Measurements from ENCODE around the gene IGFL4.

Gene IGFL4

DNA sequence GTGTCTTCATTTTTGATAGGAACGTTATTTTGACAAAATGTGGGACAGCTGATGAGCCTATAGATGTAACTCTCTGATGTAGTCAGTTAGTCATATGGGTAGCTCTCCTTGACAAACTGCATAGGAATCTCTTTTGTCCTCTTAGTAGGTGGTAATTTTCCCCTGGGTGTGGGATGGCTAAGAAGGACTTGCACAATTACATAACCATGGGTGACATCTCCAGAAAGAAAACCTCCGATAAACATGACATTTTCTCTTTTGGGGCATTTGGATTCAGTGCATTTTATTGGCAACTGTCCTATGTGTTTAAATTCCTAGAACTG is 41.9 kb upstream of the IGFL4 start:
- ATAC-seq (ENCODE audit: low read depth): peak; percentile 59; the same call in 2 of the 3 replicates
- Histone ChIP-seq H3K27me3 (ENCODE audit: insufficient read depth, poor library complexity, severe bottlenecking) (no peaks in the 10 kb centered on the region), H3K36me3 (ENCODE audit: low read depth) (no peaks in the 10 kb centered on the region), H3K4me3 (ENCODE audit: severe bottlenecking) (no peak overlapping the region), H3K9me3 (ENCODE audit: severe bottlenecking) (peaks cover 8% of the 10 kb centered on the region), H3K27ac (ENCODE audit: poor library complexity, severe bottlenecking) (no peak overlapping the region), H3K4me1 (ENCODE audit: insufficient read depth, poor library complexity, severe bottlenecking) (peaks cover 4% of the 10 kb centered on the region)
- TF ChIP-seq, protein P1, sequence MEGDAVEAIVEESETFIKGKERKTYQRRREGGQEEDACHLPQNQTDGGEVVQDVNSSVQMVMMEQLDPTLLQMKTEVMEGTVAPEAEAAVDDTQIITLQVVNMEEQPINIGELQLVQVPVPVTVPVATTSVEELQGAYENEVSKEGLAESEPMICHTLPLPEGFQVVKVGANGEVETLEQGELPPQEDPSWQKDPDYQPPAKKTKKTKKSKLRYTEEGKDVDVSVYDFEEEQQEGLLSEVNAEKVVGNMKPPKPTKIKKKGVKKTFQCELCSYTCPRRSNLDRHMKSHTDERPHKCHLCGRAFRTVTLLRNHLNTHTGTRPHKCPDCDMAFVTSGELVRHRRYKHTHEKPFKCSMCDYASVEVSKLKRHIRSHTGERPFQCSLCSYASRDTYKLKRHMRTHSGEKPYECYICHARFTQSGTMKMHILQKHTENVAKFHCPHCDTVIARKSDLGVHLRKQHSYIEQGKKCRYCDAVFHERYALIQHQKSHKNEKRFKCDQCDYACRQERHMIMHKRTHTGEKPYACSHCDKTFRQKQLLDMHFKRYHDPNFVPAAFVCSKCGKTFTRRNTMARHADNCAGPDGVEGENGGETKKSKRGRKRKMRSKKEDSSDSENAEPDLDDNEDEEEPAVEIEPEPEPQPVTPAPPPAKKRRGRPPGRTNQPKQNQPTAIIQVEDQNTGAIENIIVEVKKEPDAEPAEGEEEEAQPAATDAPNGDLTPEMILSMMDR (IDR thresholded peaks at IDR 0.05; ENCODE audit: poor library complexity, severe bottlenecking): peak; percentile 0
- DNase-seq (ENCODE audit: low spot score): no peak

DNA sequence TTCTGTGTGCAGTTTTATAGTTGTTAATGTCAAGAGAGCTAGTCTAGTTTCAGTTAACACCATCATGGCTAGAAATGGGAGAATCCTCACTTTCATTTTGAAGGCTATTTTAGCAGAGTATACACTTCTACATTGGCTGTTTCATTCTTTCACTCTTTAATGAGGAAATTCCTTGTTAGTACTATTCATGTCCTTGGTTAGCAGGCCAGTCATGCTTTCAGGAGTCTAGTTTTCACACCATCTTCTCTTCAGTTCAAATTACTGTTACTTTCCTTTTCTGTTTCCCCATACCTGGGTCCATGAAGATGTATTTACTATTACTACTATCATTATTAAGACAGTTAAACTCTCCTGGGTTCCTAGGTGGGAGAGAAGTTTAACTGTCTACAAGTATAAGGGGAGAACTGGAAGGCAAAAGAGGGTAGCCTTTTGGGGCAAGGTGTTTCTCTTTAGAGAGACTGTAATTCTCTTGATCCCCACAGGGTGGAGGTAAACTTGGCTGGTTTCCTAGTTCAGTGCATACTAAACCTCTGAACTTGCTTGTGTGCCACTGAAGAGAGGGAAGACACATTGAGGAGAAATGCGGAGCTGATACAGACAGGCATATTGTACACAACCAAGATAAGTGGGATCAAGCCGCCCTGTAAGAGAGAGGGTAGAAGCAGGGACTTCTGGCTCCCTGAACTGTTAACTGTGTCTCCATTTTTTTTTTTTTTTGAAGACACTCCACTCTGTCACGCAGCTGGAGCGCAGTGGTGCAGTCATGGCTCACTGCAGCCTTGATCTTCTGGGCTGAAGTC is 41.3 kb upstream of the IGFL4 start:
- TF ChIP-seq, protein P1 (IDR thresholded peaks at IDR 0.05; ENCODE audit: poor library complexity, severe bottlenecking): peak; percentile 72

DNA sequence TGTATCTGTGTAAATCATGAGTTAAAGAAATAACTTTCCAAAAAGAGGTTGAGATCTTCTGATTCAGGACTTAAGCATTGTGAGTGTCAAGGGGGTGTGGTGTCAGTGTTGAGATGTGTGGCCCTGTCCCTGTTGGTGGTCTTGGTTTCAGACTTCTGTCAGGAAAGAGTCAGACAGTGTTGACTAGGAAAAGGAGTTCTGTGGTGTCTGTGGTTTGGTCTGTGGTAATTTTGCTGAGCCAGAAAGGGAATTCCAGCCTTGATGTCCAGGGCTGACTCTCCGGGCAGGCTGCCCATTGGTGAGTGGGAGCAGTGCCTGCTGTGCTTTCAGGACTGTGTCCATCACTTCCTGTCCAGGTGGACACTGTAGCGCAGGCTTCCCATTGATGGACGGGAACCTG is 39.8 kb upstream of the IGFL4 start:
- H3K4me1 ChIP-seq (ENCODE audit: insufficient read depth, poor library complexity, severe bottlenecking): peaks cover 4% of the 10 kb centered on the region
- peaks cover 2% of the 10 kb centered on the region for H3K9me3 ChIP-seq (ENCODE audit: severe bottlenecking)
- H3K36me3 ChIP-seq (ENCODE audit: low read depth): no peaks in the 10 kb centered on the region
- H3K27ac ChIP-seq (ENCODE audit: poor library complexity, severe bottlenecking): no peak overlapping the region
- no peak for DNase-seq (ENCODE audit: low spot score)
- H3K4me3 ChIP-seq (ENCODE audit: severe bottlenecking): no peak overlapping the region
- TF ChIP-seq, protein P1 (IDR thresholded peaks at IDR 0.05; ENCODE audit: poor library complexity, severe bottlenecking): no peak
- ATAC-seq (ENCODE audit: low read depth): peak; percentile 8; the same call in 1 of the 3 replicates
- H3K27me3 ChIP-seq (ENCODE audit: insufficient read depth, poor library complexity, severe bottlenecking): peaks cover 14% of the 10 kb centered on the region

More for the DNA sequence above, 41.3 kb upstream of the IGFL4 start:
- Histone ChIP-seq H3K27me3 (ENCODE audit: insufficient read depth, poor library complexity, severe bottlenecking) (peaks cover 3% of the 10 kb centered on the region), H3K4me3 (ENCODE audit: severe bottlenecking) (no peak overlapping the region), H3K27ac (ENCODE audit: poor library complexity, severe bottlenecking) (no peak overlapping the region), H3K36me3 (ENCODE audit: low read depth) (no peaks in the 10 kb centered on the region), H3K4me1 (ENCODE audit: insufficient read depth, poor library complexity, severe bottlenecking) (peaks cover 4% of the 10 kb centered on the region), H3K9me3 (ENCODE audit: severe bottlenecking) (peaks cover 8% of the 10 kb centered on the region)
- ATAC-seq (ENCODE audit: low read depth) (peak; percentile 20; the same call in 1 of the 3 replicates), DNase-seq (ENCODE audit: low spot score) (no peak)

DNA sequence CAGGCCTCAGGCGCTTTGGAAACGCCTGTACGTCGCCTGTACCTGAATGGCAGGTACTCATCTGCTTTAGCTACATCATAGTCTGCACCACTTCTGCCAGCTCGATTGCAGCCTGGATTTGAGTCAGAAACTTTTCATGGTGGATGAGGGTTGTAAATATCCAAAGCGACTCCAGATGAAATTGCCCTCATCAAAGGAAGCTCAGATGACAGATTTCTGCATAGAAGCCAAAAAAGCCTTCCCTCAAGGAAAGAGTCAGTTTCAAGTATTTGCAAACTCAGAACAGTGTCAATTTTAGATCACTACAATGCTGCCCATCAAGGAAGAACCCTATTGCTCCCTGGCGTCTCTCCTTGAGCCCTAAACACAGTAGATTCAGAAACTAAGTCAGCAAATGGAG is 38.8 kb upstream of the IGFL4 start:
- Histone ChIP-seq H3K4me3 (ENCODE audit: severe bottlenecking) (no peak overlapping the region), H3K27ac (ENCODE audit: poor library complexity, severe bottlenecking) (no peak overlapping the region), H3K4me1 (ENCODE audit: insufficient read depth, poor library complexity, severe bottlenecking) (peaks cover 4% of the 10 kb centered on the region), H3K27me3 (ENCODE audit: insufficient read depth, poor library complexity, severe bottlenecking) (peaks cover 14% of the 10 kb centered on the region), H3K36me3 (ENCODE audit: low read depth) (no peaks in the 10 kb centered on the region), H3K9me3 (ENCODE audit: severe bottlenecking) (no peaks in the 10 kb centered on the region)
- TF ChIP-seq, protein P1 (IDR thresholded peaks at IDR 0.05; ENCODE audit: poor library complexity, severe bottlenecking): no peak
- no peak for DNase-seq (ENCODE audit: low spot score)
- ATAC-seq (ENCODE audit: low read depth): no peak

All from RWPE2 (cell line).